ENCODE results near the gene SOCS1.

GRCh38 chr16:11277607-11278337 lies 21.8 kb upstream of the SOCS1 start:
- TF ChIP-seq JUNB (IDR thresholded peaks at IDR 0.05) (no peak), ZSCAN20 (CRISPR knock-in tag; IDR thresholded peaks at IDR 0.05) (no peak), NPAS2 (CRISPR knock-in tag; IDR thresholded peaks at IDR 0.05; ENCODE audit: borderline replicate concordance) (no peak), POLR2A (IDR thresholded peaks at IDR 0.05; ENCODE audit: low read length) (no peak), HOXA7 (CRISPR knock-in tag; IDR thresholded peaks at IDR 0.05) (no peak), RAD21 (conservative IDR thresholded peaks at IDR 0.05 in 1 of 2, IDR thresholded peaks at IDR 0.05 in 1 of 2) (no peak), JUN (IDR thresholded peaks at IDR 0.05) (no peak), CTCF (IDR thresholded peaks at IDR 0.05) (no peak), CBX2 (IDR thresholded peaks at IDR 0.05; ENCODE audit: borderline replicate concordance, low read depth) (no peak), MYC (IDR thresholded peaks at IDR 0.05; ENCODE audit: borderline replicate concordance, low read length) (no peak), SREBF2 (IDR thresholded peaks at IDR 0.05) (no peak)
